ENCODE results near the gene VPS26C. TPM values are rescaled to one million over a fixed set of nuclear protein-coding genes. Genes with fewer than 3 reads are reported as not detected.

The VPS26C gene
- total RNA-seq, 1 donor from 2014 or later = 80.8 TPM

- no peak for DNase-seq (ENCODE audit: low read depth)
- no peak for TF ChIP-seq CTCF (IDR thresholded peaks at IDR 0.05; ENCODE audit: insufficient read depth, low read length, poor library complexity, severe bottlenecking)
- Histone ChIP-seq H3K27me3 (ENCODE audit: control insufficient read depth, insufficient read depth, low read length) (no peaks in the 10 kb centered on the region), H3K4me3 (ENCODE audit: low read depth, low read length) (no peak overlapping the region), H3K36me3 (ENCODE audit: control insufficient read depth, insufficient read depth, low read length) (no peaks in the 10 kb centered on the region)
These were observed 17.8 kb downstream of the VPS26C start for GRCh38 chr21:37249112-37249904.

- Histone ChIP-seq H3K4me3 (ENCODE audit: low read depth, low read length) (no peak overlapping the region), H3K36me3 (ENCODE audit: control insufficient read depth, insufficient read depth, low read length) (no peaks in the 10 kb centered on the region), H3K27me3 (ENCODE audit: control insufficient read depth, insufficient read depth, low read length) (no peaks in the 10 kb centered on the region)
- DNase-seq (ENCODE audit: low read depth) = no peak
- no peak for TF ChIP-seq CTCF (IDR thresholded peaks at IDR 0.05; ENCODE audit: insufficient read depth, low read length, poor library complexity, severe bottlenecking)
These were observed 18.8 kb downstream of the VPS26C start for GRCh38 chr21:37248298-37248697.

- TF ChIP-seq CTCF (IDR thresholded peaks at IDR 0.05; ENCODE audit: insufficient read depth, low read length, poor library complexity, severe bottlenecking) = no peak
- H3K36me3 ChIP-seq (ENCODE audit: control insufficient read depth, insufficient read depth, low read length) = no peaks in the 10 kb centered on the region
- no peak for DNase-seq (ENCODE audit: low read depth)
- no peak overlapping the region for H3K4me3 ChIP-seq (ENCODE audit: low read depth, low read length)
- no peaks in the 10 kb centered on the region for H3K27me3 ChIP-seq (ENCODE audit: control insufficient read depth, insufficient read depth, low read length)
These were observed 22.0 kb downstream of the VPS26C start for GRCh38 chr21:37245151-37245550.

- H3K4me3 ChIP-seq (ENCODE audit: low read depth, low read length) = no peak overlapping the region
- no peak for TF ChIP-seq CTCF (IDR thresholded peaks at IDR 0.05; ENCODE audit: insufficient read depth, low read length, poor library complexity, severe bottlenecking)
- H3K36me3 ChIP-seq (ENCODE audit: control insufficient read depth, insufficient read depth, low read length) = no peaks in the 10 kb centered on the region
- H3K27me3 ChIP-seq (ENCODE audit: control insufficient read depth, insufficient read depth, low read length) = no peaks in the 10 kb centered on the region
- no peak for DNase-seq (ENCODE audit: low read depth)
These were observed 22.5 kb downstream of the VPS26C start for GRCh38 chr21:37244501-37245095.

- no peak for TF ChIP-seq CTCF (IDR thresholded peaks at IDR 0.05; ENCODE audit: insufficient read depth, low read length, poor library complexity, severe bottlenecking)
- H3K27me3 ChIP-seq (ENCODE audit: control insufficient read depth, insufficient read depth, low read length) = no peaks in the 10 kb centered on the region
- H3K36me3 ChIP-seq (ENCODE audit: control insufficient read depth, insufficient read depth, low read length) = no peaks in the 10 kb centered on the region
- DNase-seq (ENCODE audit: low read depth) = no peak
- no peak overlapping the region for H3K4me3 ChIP-seq (ENCODE audit: low read depth, low read length)
These were observed 23.2 kb downstream of the VPS26C start for GRCh38 chr21:37243961-37244360.

Data from kidney epithelial cell (primary cell).